ENCODE results near the gene PADI4.

DNA sequence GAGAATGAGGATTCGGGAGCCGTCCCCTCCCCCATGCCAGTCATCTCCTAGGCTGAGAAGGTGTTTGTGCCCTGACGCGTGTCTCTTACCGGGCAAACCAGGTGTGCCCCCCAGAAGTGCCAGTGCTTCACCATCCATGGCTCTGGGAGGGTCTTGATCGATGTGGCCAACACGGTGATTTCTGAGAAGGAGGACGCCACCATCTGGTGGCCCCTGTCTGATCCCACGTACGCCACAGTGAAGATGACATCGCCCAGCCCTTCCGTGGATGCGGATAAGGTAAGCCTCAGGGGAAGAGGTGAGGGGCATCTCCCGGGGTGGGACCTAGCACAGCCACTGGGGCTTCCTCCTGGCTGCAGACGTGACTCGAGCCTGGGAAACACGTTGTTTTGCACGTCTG, 65.0 kb downstream of the PADI4 start:
- TF ChIP-seq, protein P1, sequence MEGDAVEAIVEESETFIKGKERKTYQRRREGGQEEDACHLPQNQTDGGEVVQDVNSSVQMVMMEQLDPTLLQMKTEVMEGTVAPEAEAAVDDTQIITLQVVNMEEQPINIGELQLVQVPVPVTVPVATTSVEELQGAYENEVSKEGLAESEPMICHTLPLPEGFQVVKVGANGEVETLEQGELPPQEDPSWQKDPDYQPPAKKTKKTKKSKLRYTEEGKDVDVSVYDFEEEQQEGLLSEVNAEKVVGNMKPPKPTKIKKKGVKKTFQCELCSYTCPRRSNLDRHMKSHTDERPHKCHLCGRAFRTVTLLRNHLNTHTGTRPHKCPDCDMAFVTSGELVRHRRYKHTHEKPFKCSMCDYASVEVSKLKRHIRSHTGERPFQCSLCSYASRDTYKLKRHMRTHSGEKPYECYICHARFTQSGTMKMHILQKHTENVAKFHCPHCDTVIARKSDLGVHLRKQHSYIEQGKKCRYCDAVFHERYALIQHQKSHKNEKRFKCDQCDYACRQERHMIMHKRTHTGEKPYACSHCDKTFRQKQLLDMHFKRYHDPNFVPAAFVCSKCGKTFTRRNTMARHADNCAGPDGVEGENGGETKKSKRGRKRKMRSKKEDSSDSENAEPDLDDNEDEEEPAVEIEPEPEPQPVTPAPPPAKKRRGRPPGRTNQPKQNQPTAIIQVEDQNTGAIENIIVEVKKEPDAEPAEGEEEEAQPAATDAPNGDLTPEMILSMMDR (IDR thresholded peaks at IDR 0.05): no peak
- no peak for TF ChIP-seq POLR2A (IDR thresholded peaks at IDR 0.05)

All from Peyer's patch (tissue), 4 donors.